Measurements from ENCODE around the gene TSPAN4.

Gene TSPAN4

DNA sequence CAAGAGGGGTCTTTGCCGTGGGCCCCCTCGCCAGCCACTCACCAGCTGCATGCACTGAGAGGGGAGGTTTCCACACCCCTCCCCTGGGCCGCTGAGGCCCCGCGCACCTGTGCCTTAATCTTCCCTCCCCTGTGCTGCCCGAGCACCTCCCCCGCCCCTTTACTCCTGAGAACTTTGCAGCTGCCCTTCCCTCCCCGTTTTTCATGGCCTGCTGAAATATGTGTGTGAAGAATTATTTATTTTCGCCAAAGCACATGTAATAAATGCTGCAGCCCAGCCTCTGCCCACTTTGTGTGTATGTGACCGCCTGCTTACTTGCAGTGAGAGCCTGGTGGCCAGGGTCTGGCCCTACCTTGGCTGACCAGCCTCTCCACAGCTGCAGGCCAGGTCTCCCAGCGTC lies 17.7 kb upstream of the TSPAN4 start:
- H3K4me3 ChIP-seq (replicated peaks in 1 of 2; ENCODE audit: low read depth in 2 of 2, low read length in 2 of 2) = no peak overlapping the region
- TF ChIP-seq, protein P1, sequence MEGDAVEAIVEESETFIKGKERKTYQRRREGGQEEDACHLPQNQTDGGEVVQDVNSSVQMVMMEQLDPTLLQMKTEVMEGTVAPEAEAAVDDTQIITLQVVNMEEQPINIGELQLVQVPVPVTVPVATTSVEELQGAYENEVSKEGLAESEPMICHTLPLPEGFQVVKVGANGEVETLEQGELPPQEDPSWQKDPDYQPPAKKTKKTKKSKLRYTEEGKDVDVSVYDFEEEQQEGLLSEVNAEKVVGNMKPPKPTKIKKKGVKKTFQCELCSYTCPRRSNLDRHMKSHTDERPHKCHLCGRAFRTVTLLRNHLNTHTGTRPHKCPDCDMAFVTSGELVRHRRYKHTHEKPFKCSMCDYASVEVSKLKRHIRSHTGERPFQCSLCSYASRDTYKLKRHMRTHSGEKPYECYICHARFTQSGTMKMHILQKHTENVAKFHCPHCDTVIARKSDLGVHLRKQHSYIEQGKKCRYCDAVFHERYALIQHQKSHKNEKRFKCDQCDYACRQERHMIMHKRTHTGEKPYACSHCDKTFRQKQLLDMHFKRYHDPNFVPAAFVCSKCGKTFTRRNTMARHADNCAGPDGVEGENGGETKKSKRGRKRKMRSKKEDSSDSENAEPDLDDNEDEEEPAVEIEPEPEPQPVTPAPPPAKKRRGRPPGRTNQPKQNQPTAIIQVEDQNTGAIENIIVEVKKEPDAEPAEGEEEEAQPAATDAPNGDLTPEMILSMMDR (IDR thresholded peaks at IDR 0.05; ENCODE audit: low read depth, low read length) = no peak
- DNase-seq (ENCODE audit: low read depth in 2 of 2) = no peak

DNA sequence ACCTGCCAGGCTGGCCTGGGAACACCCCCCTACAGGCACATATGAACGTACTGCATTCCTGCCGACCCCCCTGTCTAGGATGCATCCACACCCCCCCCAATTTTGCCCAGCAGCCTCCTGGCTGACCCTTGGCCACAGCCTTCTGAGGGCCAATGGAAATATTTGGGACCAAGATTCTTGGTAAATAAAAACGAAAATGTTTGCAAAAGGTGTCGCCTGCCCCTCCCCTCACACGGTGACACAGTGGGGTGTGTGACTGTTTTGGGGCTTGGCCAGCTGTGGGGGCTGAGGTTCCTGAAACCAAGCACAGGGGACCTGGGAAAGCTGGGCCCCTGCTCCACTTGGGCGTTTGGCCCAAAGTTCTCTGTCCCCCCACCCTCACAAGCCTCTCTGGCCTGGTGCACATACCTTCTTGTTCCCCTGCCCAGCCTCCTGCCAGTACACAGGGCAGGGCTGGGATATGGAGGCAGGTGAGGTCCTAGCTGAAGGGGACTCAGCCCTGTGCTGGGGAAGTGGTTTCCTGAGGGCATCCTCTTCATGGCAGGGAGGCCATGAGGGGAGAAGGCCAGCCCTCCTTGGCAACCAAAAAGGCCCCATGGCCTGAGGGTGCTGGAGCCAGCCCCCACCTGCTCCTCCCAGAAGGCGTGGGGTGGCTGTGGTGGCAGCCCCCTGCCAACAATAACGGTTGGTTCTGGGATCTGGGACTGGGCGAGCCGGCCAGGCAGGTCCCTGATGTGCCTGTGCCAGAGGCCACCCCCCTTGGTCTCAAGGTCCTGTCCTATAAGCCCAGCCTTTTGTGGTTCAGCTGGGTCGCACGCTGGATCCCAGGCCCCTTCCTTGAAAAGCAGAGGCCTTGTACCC lies 17.1 kb upstream of the TSPAN4 start:
- TF ChIP-seq, protein P1 (IDR thresholded peaks at IDR 0.05; ENCODE audit: low read depth, low read length) = no peak
- DNase-seq (ENCODE audit: low read depth in 2 of 2) = no peak
- H3K4me3 ChIP-seq (replicated peaks in 1 of 2; ENCODE audit: low read depth in 2 of 2, low read length in 2 of 2) = no peak overlapping the region

DNA sequence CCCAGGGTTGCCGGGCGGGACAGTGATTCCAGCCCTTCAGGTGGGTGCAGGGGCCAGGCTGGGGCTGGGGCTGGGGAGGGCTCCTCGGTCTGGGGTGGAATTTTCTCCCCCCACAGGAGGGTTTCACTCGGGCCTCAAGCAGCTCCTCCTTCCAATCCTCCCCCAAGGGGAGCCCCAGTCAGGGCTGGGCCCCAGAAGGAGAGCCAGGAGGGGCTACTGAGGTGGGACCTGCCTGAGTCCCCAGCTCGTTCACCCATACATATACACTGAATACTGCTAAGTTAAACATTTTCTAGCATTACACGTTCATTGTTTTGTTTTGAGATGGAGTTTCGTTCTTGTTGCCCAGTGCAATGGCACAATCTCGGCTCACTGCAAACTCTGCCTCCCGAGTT lies 16.4 kb upstream of the TSPAN4 start:
- H3K4me3 ChIP-seq (replicated peaks in 1 of 2; ENCODE audit: low read depth in 2 of 2, low read length in 2 of 2) = no peak overlapping the region

DNA sequence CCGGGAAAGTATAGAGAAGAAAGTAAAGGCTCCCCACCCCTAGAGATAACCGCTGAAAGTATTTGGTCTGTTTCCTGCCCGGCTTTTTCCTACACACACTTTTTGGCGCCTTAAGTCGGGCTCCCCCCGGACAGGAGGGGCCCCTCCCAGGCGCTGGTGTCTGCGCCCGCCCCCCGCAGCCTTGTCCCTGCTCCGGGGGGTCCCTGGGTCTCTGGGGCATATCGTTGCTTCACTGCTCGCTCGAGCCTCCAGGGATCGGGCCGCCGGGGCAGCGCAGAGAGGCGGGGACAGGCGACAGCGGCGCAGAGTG lies 15.9 kb upstream of the TSPAN4 start:
- H3K4me3 ChIP-seq (replicated peaks in 1 of 2; ENCODE audit: low read depth in 2 of 2, low read length in 2 of 2) = peak overlapping the region in 1 of 2 donors; percentile 22
- no peak for DNase-seq (ENCODE audit: low read depth in 2 of 2)
- TF ChIP-seq, protein P1 (IDR thresholded peaks at IDR 0.05; ENCODE audit: low read depth, low read length) = no peak

More for the DNA sequence above, 16.4 kb upstream of the TSPAN4 start:
- no peak for DNase-seq (ENCODE audit: low read depth in 2 of 2)
- TF ChIP-seq, protein P1 (IDR thresholded peaks at IDR 0.05; ENCODE audit: low read depth, low read length) = no peak

DNA sequence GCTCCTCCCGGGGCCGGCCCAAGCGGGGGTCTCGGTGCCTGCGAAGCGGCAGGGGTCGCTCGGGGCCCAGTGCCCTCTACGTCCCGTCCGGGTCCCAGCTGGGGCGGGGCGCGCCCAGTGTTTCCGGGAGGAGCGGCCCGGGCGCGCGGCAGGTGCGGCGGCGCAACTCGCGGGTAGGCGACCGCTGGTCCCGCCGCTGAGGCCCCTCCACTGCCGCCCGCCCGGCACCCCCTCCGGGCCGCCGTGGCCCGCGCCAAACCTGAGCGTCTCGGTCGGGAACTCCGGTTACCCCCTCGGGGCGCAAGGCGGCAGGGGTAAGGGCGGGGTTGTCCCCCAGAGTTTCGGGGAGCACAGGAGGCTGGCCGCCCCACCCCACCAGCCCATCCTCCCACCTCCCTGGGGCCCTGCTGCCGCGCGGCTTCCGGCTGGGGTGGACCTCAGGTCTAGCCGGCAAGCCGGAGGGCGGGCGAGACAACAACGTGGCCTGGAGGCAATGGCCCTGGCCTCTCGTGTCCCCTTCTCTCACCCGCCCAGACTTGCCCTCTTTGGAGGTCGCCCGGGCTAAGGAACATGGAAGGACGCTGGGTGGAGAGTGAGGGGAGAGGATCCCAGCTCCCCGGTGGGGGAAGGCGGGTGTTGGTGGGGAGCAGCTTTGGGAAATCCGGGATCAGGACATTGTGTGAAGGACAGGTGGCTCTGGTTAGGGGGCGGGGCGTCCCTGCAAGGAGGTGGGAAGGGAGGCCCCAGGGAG lies 15.3 kb upstream of the TSPAN4 start:
- TF ChIP-seq, protein P1 (IDR thresholded peaks at IDR 0.05; ENCODE audit: low read depth, low read length) = no peak
- DNase-seq (ENCODE audit: low read depth in 2 of 2) = no peak
- peak overlapping the region in 1 of 2 donors; percentile 22 for H3K4me3 ChIP-seq (replicated peaks in 1 of 2; ENCODE audit: low read depth in 2 of 2, low read length in 2 of 2)

DNA sequence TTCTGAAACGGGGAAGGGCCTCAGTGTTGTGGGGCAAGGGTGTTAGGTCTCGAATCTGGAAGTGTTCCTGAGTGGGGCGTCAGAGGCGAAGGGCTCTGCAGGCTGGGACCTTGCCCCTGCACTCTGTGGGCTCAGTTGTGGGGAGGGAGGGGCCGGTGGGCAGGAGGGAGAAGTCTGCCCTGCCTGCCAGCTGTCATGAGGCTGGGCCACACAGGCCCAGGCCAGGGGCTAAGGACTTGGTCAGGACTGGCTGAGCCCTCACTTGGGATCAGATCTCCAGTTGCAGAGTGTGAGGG lies 14.8 kb upstream of the TSPAN4 start, which contains the start of gene CRACR2B:
TSS of gene CRACR2B (plus strand) at position 23 of the 296 bp plus-strand sequence. CDS start 689 bp downstream, outside the sequence.
- peak within 1 kb of the TSS in 1 of 2 donors; percentile 22 for H3K4me3 ChIP-seq (replicated peaks in 1 of 2; ENCODE audit: low read depth in 2 of 2, low read length in 2 of 2)
- TF ChIP-seq, protein P1 (IDR thresholded peaks at IDR 0.05; ENCODE audit: low read depth, low read length) = no peak
- no peak for DNase-seq (ENCODE audit: low read depth in 2 of 2)
